HEK293 (cell line): ENCODE results near the gene LPO.

Source experiments
- CTCF ChIA-PET: fragments of 350-600 bp; formaldehyde crosslinking; extraction: SDS; loops from one replicate; lab custom pipeline; 2021; ENCODE audit warnings: antibody characterized with exemption; lab: Yijun Ruan, JAX
- POLR2A ChIA-PET: fragments of 300-600 bp; formaldehyde crosslinking; extraction: SDS; loops from one replicate; lab custom pipeline; 2020; ENCODE audit warnings: antibody characterized with exemption, inconsistent platforms; lab: Yijun Ruan, JAX
- H3K27ac ChIP-seq: fragments of 200-500 bp; sonication (Bioruptor generic); 2 replicates; pipeline ENCODE4 v1.5.1; 2014; ENCODE audit warnings: low read depth, low read length, control low read depth, inconsistent platforms; ENCODE audit errors: extremely low read depth
- H3K36me3 ChIP-seq, 2 experiments: fragments of 200-500 bp in 1 of 2; sonication (Bioruptor generic) in 1 of 2; 1 replicate in 1 of 2; 2 replicates in 1 of 2; pipeline ENCODE4 v1.5.1; 2014 to 2017; ENCODE audit warnings: inconsistent platforms in 2 of 2, low read length in 2 of 2; ENCODE audit not compliant: control insufficient read depth in 2 of 2, insufficient read depth in 1 of 2
- H3K4me1 ChIP-seq: fragments of 200-500 bp; sonication (Bioruptor generic); 2 replicates; pipeline ENCODE4 v1.5.1; 2014; ENCODE audit warnings: mild to moderate bottlenecking, low read length, inconsistent platforms; ENCODE audit not compliant: control insufficient read depth, insufficient read depth
- H3K4me3 ChIP-seq: 2 replicates; pipeline ENCODE4 v1.5.1; 2011; ENCODE audit warnings: low read depth, mild to moderate bottlenecking, control low read depth, low read length, moderate library complexity
- H3K9me3 ChIP-seq: fragments of 200-500 bp; sonication (Bioruptor generic); 2 replicates; pipeline ENCODE4 v1.5.1; 2014; ENCODE audit warnings: low read depth, low read length, inconsistent platforms; ENCODE audit not compliant: control insufficient read depth, insufficient read depth
- EGR2 ChIP-seq: fragments of 450-650 bp; formaldehyde crosslinking; IDR thresholded peaks from 2 replicates; pipeline ENCODE4 v1.5.1; 2016; ENCODE audit warnings: low read depth, missing biosample characterization, missing genetic modification characterization
- HOXA7 ChIP-seq: sonication (generic); formaldehyde crosslinking; IDR thresholded peaks from 2 replicates; pipeline ENCODE4 v1.8.1; 2022; ENCODE audit warnings: missing genetic modification reagents, borderline replicate concordance
- KLF10 ChIP-seq: fragments of 450-650 bp; IDR thresholded peaks from 2 replicates; pipeline ENCODE4 v1.5.1; 2018; ENCODE audit warnings: missing biosample characterization, mild to moderate bottlenecking, missing genetic modification characterization
- KLF7 ChIP-seq: fragments of 450-650 bp; formaldehyde crosslinking; IDR thresholded peaks from 2 replicates; pipeline ENCODE4 v1.5.1; 2016; ENCODE audit warnings: missing biosample characterization, missing genetic modification characterization, borderline replicate concordance
- SP2 ChIP-seq: fragments of 450-650 bp; formaldehyde crosslinking; IDR thresholded peaks from 2 replicates; pipeline ENCODE4 v1.5.1; 2016; ENCODE audit warnings: missing biosample characterization, missing genetic modification characterization
- SP3 ChIP-seq: fragments of 450-650 bp; formaldehyde crosslinking; IDR thresholded peaks from 2 replicates; pipeline ENCODE4 v1.5.1; 2016; ENCODE audit warnings: missing biosample characterization, missing genetic modification characterization
- ZBTB17 ChIP-seq: fragments of 450-650 bp; formaldehyde crosslinking; IDR thresholded peaks from 2 replicates; pipeline ENCODE4 v1.5.1; 2016; ENCODE audit warnings: missing biosample characterization, missing genetic modification characterization
- ZFHX2 ChIP-seq: fragments of 450-650 bp; formaldehyde crosslinking; conservative IDR thresholded peaks from 2 replicates; pipeline ENCODE4 v1.5.1; 2016; ENCODE audit warnings: missing biosample characterization, missing genetic modification characterization
- ZNF184 ChIP-seq: fragments of 450-650 bp; IDR thresholded peaks from 2 replicates; pipeline ENCODE4 v1.5.1; 2018; ENCODE audit warnings: missing biosample characterization, mild to moderate bottlenecking, missing genetic modification characterization
- ZNF26 ChIP-seq: fragments of 450-650 bp; formaldehyde crosslinking; IDR thresholded peaks from 2 replicates; pipeline ENCODE4 v1.5.1; 2016; ENCODE audit warnings: missing biosample characterization, missing genetic modification characterization
- ZNF302 ChIP-seq: fragments of 450-650 bp; formaldehyde crosslinking; IDR thresholded peaks from 2 replicates; pipeline ENCODE4 v1.5.1; 2016; ENCODE audit warnings: missing biosample characterization, missing genetic modification characterization, low read depth
- ZNF335 ChIP-seq: fragments of 450-650 bp; formaldehyde crosslinking; conservative IDR thresholded peaks from 2 replicates; pipeline ENCODE4 v1.5.1; 2016; ENCODE audit warnings: missing biosample characterization, missing genetic modification characterization
- ZNF354C ChIP-seq: fragments of 450-650 bp; formaldehyde crosslinking; IDR thresholded peaks from 2 replicates; pipeline ENCODE4 v1.5.1; 2016; ENCODE audit warnings: missing biosample characterization, missing genetic modification characterization, low read depth, borderline replicate concordance
- ZNF473 ChIP-seq: fragments of 450-650 bp; formaldehyde crosslinking; IDR thresholded peaks from 2 replicates; pipeline ENCODE4 v1.5.1; 2017; ENCODE audit warnings: missing biosample characterization, missing genetic modification characterization
- ZNF514 ChIP-seq: fragments of 450-650 bp; formaldehyde crosslinking; IDR thresholded peaks from 2 replicates; pipeline ENCODE4 v1.5.1; 2016; ENCODE audit warnings: missing biosample characterization, missing genetic modification characterization
- ZNF518A ChIP-seq: fragments of 450-650 bp; formaldehyde crosslinking; conservative IDR thresholded peaks from 2 replicates; pipeline ENCODE4 v1.5.1; 2016; ENCODE audit warnings: low read depth, missing biosample characterization, missing genetic modification characterization
- ZNF670 ChIP-seq: fragments of 450-650 bp; formaldehyde crosslinking; IDR thresholded peaks from 2 replicates; pipeline ENCODE4 v1.5.1; 2016; ENCODE audit warnings: missing biosample characterization, missing genetic modification characterization, low read depth

LPO gene

GRCh38 chr17:58281511-58282011, 43.2 kb downstream of the LPO start:
- CTCF ChIA-PET, result interaction anchor here (1.2 kb wide), 1 partner anchor 136 kb away, joined by 4 read pairs; the partner anchor contains the start of gene RNF43
- Histone ChIP-seq H3K36me3 (no peaks in the 10 kb centered on the region), H3K9me3 (no peaks in the 10 kb centered on the region), H3K27ac (no peak overlapping the region), H3K4me3 (no peak overlapping the region), H3K4me1 (no peaks in the 10 kb centered on the region)
- POLR2A ChIA-PET, result interaction anchor here (0.6 kb wide), 1 partner anchor 31 kb away, joined by 3 read pairs; no protein-coding TSS in a partner anchor
- TF ChIP-seq KLF7 (tag by site-specific recombination) (no peak), EGR2 (tag by site-specific recombination) (no peak), ZNF354C (no peak), SP2 (tag by site-specific recombination) (no peak), ZNF335 (tag by site-specific recombination) (no peak), ZNF302 (tag by site-specific recombination) (no peak), ZBTB17 (tag by site-specific recombination) (peak; percentile 21; the same call in 1 of the 2 replicates), HOXA7 (CRISPR knock-in tag) (no peak)

GRCh38 chr17:58282442-58282841, 44.1 kb downstream of the LPO start:
- Histone ChIP-seq H3K9me3 (no peaks in the 10 kb centered on the region), H3K4me1 (no peaks in the 10 kb centered on the region), H3K4me3 (no peak overlapping the region), H3K27ac (no peak overlapping the region), H3K36me3 (no peaks in the 10 kb centered on the region)
- ChIA-PET CTCF (interaction anchor here (0.8 kb wide), 1 partner anchor 231 kb away, joined by 3 read pairs; no protein-coding TSS in a partner anchor), POLR2A (no interaction called here)
- TF ChIP-seq SP3 (tag by site-specific recombination), result no peak
- 0 out of 2 replicates have a peak, but pooled peaks have one; percentile 4 for TF ChIP-seq ZFHX2

GRCh38 chr17:58283674-58284612, 45.6 kb downstream of the LPO start:
- Histone ChIP-seq H3K9me3 (no peaks in the 10 kb centered on the region), H3K4me3 (no peak overlapping the region), H3K4me1 (no peaks in the 10 kb centered on the region), H3K36me3 (no peaks in the 10 kb centered on the region), H3K27ac (no peak overlapping the region)
- POLR2A ChIA-PET, result no interaction called here
- CTCF ChIA-PET, result interaction anchor here (0.6 to 1.6 kb wide), 3 partner anchors 20 to 1012 kb away, joined by 3 to 8 read pairs (median 3); no protein-coding TSS in a partner anchor
- TF ChIP-seq EGR2 (tag by site-specific recombination) (no peak), ZNF514 (no peak)

- Histone ChIP-seq H3K36me3 (no peaks in the 10 kb centered on the region), H3K9me3 (no peaks in the 10 kb centered on the region), H3K4me3 (no peak overlapping the region), H3K4me1 (peaks cover 3% of the 10 kb centered on the region; the same call in 1 of the 2 replicates), H3K27ac (no peak overlapping the region)
- POLR2A ChIA-PET, result no interaction called here
- CTCF ChIA-PET, result interaction anchor here (0.6 to 1.6 kb wide), 2 partner anchors 35 to 1013 kb away, joined by 3 to 8 read pairs; no protein-coding TSS in a partner anchor
- peak; percentile 62 for TF ChIP-seq ZFHX2
- TF ChIP-seq ZNF670 (tag by site-specific recombination), result no peak
- TF ChIP-seq ZNF518A (tag by site-specific recombination), result no peak
- peak; percentile 73; the same call in 1 of the 2 replicates for TF ChIP-seq EGR2 (tag by site-specific recombination)
- no peak for TF ChIP-seq KLF7 (tag by site-specific recombination)
- TF ChIP-seq KLF10 (tag by site-specific recombination), result no peak
- no peak for TF ChIP-seq ZNF473 (tag by site-specific recombination)
- no peak for TF ChIP-seq ZNF184 (tag by site-specific recombination)
- no peak for TF ChIP-seq ZNF26 (tag by site-specific recombination)
These were observed 46.4 kb downstream of the LPO start for GRCh38 chr17:58284613-58285421.
